ENCODE results near the gene PDS5B. TPM values are rescaled to one million over a fixed set of nuclear protein-coding genes. Genes with fewer than 3 reads are reported as not detected.

PDS5B gene
- total and polyA plus RNA-seq, 10 of the 15 experiments (the other 5 are each of a cell fraction or from before 2014, with no cell fraction given), result 15.4 to 55.3 (median 30.7) TPM

DNA sequence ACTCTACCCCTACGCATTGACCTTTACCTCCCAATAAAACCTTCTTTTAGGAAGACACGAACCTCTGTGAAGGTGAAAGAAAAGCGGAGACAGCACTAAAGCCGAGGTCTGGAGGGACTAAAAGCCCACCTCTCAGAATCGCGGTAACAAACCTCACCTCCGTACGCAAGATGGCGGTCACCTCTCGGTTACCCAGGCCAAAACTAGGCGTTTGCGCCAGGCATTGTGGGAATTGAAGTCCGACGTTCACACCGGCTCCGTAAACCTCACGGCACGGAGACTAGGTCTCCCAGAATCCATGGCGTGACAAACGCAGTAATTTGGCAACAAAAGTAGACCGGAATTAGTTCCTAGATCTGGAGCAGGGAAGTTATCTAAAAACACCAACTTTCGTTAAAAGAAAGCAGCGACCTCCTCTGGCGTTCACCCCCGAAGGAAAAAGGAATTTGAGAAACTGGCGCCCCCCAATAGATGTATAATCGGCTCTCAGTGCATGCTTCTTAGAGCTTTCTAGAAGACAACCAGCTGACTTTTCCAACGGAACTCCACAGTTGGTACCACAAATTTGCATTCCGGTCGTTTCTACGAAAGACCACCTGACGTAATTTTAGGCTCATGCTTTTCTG is 47.5 kb upstream of the PDS5B start, which contains the start of gene N4BP2L2 (continued):
- TF ChIP-seq YBX1 (IDR thresholded peaks at IDR 0.05), result no peak
- peak; percentile 81; the same call in 1 of the 2 replicates for TF ChIP-seq SMAD5 (IDR thresholded peaks at IDR 0.05; ENCODE audit: low read depth)
- peak; percentile 85 for TF ChIP-seq POLR2A (IDR thresholded peaks at IDR 0.05; ENCODE audit: low read depth, low read length)
- TF ChIP-seq, protein P1, sequence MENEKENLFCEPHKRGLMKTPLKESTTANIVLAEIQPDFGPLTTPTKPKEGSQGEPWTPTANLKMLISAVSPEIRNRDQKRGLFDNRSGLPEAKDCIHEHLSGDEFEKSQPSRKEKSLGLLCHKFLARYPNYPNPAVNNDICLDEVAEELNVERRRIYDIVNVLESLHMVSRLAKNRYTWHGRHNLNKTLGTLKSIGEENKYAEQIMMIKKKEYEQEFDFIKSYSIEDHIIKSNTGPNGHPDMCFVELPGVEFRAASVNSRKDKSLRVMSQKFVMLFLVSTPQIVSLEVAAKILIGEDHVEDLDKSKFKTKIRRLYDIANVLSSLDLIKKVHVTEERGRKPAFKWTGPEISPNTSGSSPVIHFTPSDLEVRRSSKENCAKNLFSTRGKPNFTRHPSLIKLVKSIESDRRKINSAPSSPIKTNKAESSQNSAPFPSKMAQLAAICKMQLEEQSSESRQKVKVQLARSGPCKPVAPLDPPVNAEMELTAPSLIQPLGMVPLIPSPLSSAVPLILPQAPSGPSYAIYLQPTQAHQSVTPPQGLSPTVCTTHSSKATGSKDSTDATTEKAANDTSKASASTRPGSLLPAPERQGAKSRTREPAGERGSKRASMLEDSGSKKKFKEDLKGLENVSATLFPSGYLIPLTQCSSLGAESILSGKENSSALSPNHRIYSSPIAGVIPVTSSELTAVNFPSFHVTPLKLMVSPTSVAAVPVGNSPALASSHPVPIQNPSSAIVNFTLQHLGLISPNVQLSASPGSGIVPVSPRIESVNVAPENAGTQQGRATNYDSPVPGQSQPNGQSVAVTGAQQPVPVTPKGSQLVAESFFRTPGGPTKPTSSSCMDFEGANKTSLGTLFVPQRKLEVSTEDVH (IDR thresholded peaks at IDR 0.05; ENCODE audit: low read depth, partially characterized antibody), result peak; percentile 71
- no peak for TF ChIP-seq ZNF24 (IDR thresholded peaks at IDR 0.05)
- peak; percentile 80; the same call in 1 of the 2 replicates for TF ChIP-seq RUNX3 (IDR thresholded peaks at IDR 0.05; ENCODE audit: low read length)
- TF ChIP-seq TARDBP (IDR thresholded peaks at IDR 0.05; ENCODE audit: borderline replicate concordance), result peak; percentile 85
- no peak for TF ChIP-seq SMAD1 (IDR thresholded peaks at IDR 0.05; ENCODE audit: low read depth, partially characterized antibody)
- TF ChIP-seq ZNF217 (IDR thresholded peaks at IDR 0.05), result 0 out of 2 replicates have a peak, but pooled peaks have one; percentile 13
- 0 out of 2 replicates have a peak, but pooled peaks have one; percentile 36 for TF ChIP-seq RBBP5 (conservative IDR thresholded peaks at IDR 0.05)
- TF ChIP-seq ZSCAN29 (IDR thresholded peaks at IDR 0.05), result no peak
- TF ChIP-seq TCF7 (IDR thresholded peaks at IDR 0.05; ENCODE audit: borderline replicate concordance), result no peak
- TF ChIP-seq, protein P2, sequence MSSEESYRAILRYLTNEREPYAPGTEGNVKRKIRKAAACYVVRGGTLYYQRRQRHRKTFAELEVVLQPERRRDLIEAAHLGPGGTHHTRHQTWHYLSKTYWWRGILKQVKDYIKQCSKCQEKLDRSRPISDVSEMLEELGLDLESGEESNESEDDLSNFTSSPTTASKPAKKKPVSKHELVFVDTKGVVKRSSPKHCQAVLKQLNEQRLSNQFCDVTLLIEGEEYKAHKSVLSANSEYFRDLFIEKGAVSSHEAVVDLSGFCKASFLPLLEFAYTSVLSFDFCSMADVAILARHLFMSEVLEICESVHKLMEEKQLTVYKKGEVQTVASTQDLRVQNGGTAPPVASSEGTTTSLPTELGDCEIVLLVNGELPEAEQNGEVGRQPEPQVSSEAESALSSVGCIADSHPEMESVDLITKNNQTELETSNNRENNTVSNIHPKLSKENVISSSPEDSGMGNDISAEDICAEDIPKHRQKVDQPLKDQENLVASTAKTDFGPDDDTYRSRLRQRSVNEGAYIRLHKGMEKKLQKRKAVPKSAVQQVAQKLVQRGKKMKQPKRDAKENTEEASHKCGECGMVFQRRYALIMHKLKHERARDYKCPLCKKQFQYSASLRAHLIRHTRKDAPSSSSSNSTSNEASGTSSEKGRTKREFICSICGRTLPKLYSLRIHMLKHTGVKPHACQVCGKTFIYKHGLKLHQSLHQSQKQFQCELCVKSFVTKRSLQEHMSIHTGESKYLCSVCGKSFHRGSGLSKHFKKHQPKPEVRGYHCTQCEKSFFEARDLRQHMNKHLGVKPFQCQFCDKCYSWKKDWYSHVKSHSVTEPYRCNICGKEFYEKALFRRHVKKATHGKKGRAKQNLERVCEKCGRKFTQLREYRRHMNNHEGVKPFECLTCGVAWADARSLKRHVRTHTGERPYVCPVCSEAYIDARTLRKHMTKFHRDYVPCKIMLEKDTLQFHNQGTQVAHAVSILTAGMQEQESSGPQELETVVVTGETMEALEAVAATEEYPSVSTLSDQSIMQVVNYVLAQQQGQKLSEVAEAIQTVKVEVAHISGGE (CRISPR knock-in tag; IDR thresholded peaks at IDR 0.05), result 0 out of 2 replicates have a peak, but pooled peaks have one; percentile 7
- TF ChIP-seq HCFC1 (IDR thresholded peaks at IDR 0.05; ENCODE audit: low read length), result peak; percentile 95
- TF ChIP-seq IRF4 (IDR thresholded peaks at IDR 0.05; ENCODE audit: low read depth, low read length), result no peak
- peak in 1 of 2 experiments; percentile 81; a peak in 1 of 3 replicates for TF ChIP-seq EGR1 (IDR thresholded peaks at IDR 0.05; ENCODE audit: borderline replicate concordance in 1 of 2, low read depth in 2 of 2, low read length in 2 of 2)
- peak; percentile 88 for TF ChIP-seq SIX5 (IDR thresholded peaks at IDR 0.05; ENCODE audit: low read depth, low read length, severe bottlenecking)
- TF ChIP-seq ZNF384 (IDR thresholded peaks at IDR 0.05; ENCODE audit: borderline replicate concordance, low read depth, low read length), result no peak
- peak; percentile 77 for TF ChIP-seq RAD51 (IDR thresholded peaks at IDR 0.05)
- peak; percentile 98 for TF ChIP-seq YY1 (IDR thresholded peaks at IDR 0.05; ENCODE audit: low read depth, low read length)
- TF ChIP-seq USF2 (IDR thresholded peaks at IDR 0.05; ENCODE audit: borderline replicate concordance, low read depth, low read length), result no peak

Data from GM12878 (cell line).